Measurements from ENCODE around the gene SLC18B1.

The SLC18B1 gene

GRCh38 chr6:132748446-132748845 lies 50.0 kb downstream of the SLC18B1 start:
- in situ Hi-C loops (cut with MboI; ENCODE audit: low sequenced_read_pairs): no loop called here

- in situ Hi-C loops (cut with MboI; ENCODE audit: low sequenced_read_pairs): no loop called here
These were observed 52.4 kb downstream of the SLC18B1 start for GRCh38 chr6:132746048-132746447.

- in situ Hi-C loops (cut with MboI; ENCODE audit: low sequenced_read_pairs): no loop called here
These were observed 55.9 kb downstream of the SLC18B1 start for GRCh38 chr6:132742495-132742894.

GRCh38 chr6:132741281-132741680 lies 57.2 kb downstream of the SLC18B1 start:
- in situ Hi-C loops (cut with MboI; ENCODE audit: low sequenced_read_pairs): no loop called here

GRCh38 chr6:132736239-132736638 lies 62.2 kb downstream of the SLC18B1 start:
- in situ Hi-C loops (cut with MboI; ENCODE audit: low sequenced_read_pairs): no loop called here

GRCh38 chr6:132734694-132735236 lies 63.7 kb downstream of the SLC18B1 start:
- in situ Hi-C loops (cut with MboI; ENCODE audit: low sequenced_read_pairs): no loop called here

- in situ Hi-C loops (cut with MboI; ENCODE audit: low sequenced_read_pairs): no loop called here
These were observed 64.6 kb downstream of the SLC18B1 start for GRCh38 chr6:132733814-132734213.

- in situ Hi-C loops (cut with MboI; ENCODE audit: low sequenced_read_pairs): no loop called here
These were observed 65.2 kb downstream of the SLC18B1 start for GRCh38 chr6:132733283-132733682.

- in situ Hi-C loops (cut with MboI; ENCODE audit: low sequenced_read_pairs): no loop called here
These were observed 67.4 kb downstream of the SLC18B1 start for GRCh38 chr6:132731086-132731485.

GRCh38 chr6:132730560-132730959 lies 67.9 kb downstream of the SLC18B1 start:
- in situ Hi-C loops (cut with MboI; ENCODE audit: low sequenced_read_pairs): no loop called here

- in situ Hi-C loops (cut with MboI; ENCODE audit: low sequenced_read_pairs): no loop called here
These were observed 69.8 kb downstream of the SLC18B1 start for GRCh38 chr6:132728616-132729015.

- in situ Hi-C loops (cut with MboI; ENCODE audit: low sequenced_read_pairs): no loop called here
These were observed 71.8 kb downstream of the SLC18B1 start for GRCh38 chr6:132726608-132726975.

GRCh38 chr6:132725947-132726607 lies 72.4 kb downstream of the SLC18B1 start:
- in situ Hi-C loops (cut with MboI; ENCODE audit: low sequenced_read_pairs): no loop called here

- in situ Hi-C loops (cut with MboI; ENCODE audit: low sequenced_read_pairs): no loop called here
These were observed 73.0 kb downstream of the SLC18B1 start for GRCh38 chr6:132725471-132725870.

- in situ Hi-C loops (cut with MboI; ENCODE audit: low sequenced_read_pairs): no loop called here
These were observed 78.5 kb downstream of the SLC18B1 start for GRCh38 chr6:132719736-132720448.
